Skin of body (tissue), 2 donors: ENCODE data around the gene MAP3K5. TPM values are rescaled to one million over a fixed set of nuclear protein-coding genes. Genes with fewer than 3 reads are reported as not detected.

Source experiments
- DNase-seq: peaks from one replicate; lab custom pipeline; 2025; lab: John Stamatoyannopoulos, UW
- total RNA-seq: library from RNA; depleted of rRNA; stranded (reverse); fragments of >200 nt; gene quantifications from one replicate; pipeline ENCODE4 v1.2.3, GENCODE V29; 2014

Gene MAP3K5
- total RNA-seq, 1 donor from 2014 or later: 17.0 TPM

DNA sequence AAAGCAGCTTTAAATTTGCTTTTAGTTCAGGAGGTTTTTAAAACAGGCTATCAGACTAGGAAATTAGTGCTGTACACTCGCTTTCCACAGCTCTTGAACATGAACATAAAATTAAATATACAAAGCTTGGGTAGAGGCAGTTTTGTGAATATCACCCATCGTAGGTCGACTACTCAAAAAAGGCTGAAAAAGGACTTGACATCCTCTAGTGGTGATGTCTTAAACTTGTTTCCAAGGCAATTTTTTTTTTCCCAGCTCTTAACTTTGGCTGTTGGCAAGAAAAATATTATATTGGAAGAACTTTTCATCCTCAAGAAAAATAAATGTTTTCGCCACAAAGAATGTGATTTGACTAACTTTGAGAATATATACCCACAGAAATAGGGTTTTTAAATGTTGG is 244.9 kb downstream of the MAP3K5 start:
- no peak for DNase-seq

DNA sequence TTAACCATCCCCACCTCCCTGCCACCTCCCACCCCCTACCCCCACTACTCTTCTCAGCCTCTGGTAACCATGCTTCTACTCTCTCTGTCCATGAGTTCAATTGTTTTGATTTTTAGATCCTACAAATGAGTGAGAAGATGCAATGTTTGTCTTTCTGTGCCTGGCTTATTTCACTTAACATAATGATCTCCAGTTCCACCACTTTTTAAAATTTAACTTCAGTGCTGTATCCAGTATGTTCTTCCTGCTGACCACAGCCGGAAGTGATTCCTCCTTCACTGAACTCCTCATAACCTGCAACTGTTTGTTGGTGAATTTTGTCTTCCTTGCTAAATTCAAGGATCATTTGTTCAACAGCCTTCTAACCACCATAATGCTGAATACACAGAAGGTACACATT is 245.9 kb downstream of the MAP3K5 start:
- no peak for DNase-seq

DNA sequence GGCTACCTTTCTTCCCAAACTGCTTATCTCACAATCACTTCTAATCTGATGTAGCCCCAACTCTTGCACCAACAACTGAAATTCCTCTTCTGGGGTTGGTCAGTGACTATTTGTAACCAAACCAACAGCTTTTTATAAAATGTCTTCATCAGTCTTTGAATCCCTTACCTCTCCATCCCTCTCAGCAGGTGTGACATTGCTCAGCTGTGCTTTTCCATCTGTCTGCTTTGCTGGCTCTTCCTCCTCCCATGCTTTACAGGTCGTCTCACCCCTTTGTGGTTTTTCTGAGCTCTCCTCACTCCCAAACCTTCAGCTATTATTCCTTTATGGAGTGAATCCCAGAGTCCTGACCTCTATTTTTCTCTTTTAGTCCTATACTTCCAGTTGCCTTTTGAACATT is 248.0 kb downstream of the MAP3K5 start:
- no peak for DNase-seq

DNA sequence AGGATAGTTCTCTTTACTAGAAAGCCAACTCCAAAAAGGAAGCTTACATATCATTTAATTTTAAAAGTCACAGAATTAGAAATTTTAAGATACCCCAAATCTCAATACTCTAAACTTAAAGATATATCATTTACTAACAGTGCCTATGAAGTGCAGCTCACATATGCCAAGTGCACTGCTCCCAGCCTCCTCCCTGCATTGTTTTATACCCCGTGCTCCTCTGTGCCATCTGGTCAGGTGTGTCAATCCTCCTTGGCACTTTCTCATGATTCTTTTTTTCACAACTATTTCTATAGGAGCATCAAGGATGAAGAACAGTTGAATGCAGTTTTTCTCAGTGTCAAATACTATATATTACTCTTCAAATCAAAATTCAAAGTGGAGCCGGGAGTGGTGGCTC is 250.9 kb downstream of the MAP3K5 start:
- no peak for DNase-seq

DNA sequence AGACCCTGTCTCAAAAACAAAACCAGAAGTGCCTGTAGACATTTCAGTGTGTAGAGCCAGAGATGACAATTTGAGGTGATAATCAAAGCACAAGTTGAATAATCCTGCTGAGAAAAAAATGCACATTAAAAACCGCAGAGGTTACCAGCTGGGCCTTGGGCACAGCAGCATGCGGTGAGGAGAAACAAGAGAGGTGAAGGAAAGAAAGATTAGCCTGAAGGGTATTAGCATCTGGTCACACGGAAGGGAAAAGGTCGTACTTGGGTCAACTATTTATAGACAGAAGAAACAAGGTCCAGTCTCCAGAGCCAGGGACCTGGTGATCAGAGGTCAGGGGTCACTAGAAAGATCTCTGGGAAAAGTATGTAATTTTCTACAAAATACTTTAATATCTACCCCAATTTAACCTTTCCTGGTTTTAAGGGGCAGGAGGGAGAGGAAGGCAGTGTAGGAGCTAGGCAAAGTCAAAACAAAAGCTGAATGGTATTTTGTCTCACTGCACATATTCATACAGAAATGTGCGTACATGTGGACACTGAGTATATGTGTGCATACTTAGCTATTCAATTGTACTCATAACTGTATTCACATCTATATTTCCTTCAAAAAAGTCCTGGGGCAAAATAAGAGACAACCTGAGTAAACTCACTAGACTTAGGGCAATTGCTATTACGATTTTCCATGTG is 252.2 kb downstream of the MAP3K5 start:
- DNase-seq: no peak

DNA sequence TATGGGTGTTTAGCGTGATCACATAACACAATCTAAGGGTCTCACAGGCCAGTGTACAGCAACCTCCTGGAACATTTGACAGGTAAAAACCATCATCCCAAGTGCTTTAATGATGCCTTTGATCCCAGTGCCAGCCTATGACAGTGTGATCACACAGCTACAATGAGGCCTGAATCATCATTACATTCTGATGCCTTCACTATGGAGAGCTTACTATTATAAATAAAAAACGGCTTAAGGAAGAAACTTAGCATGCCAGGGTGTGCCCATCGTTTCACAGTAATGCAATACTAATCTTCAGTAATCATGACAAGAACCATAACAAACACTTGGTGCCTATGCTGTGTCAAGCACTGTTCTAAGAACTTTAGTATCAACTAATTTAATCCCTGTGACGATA is 253.4 kb downstream of the MAP3K5 start:
- no peak for DNase-seq

DNA sequence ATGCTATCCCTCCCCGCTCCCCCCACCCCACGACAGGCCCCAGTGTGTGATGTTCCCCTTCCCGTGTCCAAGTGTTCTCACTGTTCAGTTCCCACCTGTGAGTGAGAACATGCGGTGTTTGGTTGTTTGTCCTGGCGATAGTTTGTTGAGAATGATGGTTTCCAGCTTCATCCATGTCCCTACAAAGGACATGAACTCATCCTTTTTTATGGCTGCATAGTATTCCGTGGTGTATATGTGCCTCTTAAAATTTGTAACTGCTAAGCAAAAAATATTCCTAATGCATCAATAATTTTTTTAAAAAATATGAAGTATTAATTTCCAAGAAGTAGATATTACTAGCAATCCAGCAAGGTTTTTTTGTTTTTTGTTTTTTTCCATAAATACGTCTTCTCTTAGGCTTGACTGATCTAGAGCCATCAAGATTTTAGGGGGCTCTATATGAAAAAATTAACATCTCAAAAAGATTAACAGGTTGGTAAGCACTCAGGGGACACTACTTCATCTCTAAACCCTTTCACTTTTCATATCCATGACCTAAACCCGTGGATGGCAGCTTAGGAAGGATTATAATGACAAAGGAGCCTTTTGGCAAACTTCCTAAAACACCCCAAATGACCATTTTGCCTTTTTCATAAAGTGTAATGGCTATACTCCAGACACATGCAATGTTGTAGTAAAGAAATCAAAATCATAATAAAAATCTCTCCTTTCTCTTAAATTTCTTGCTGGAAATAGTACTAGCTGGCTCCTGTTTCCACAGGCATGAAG is 256.2 kb downstream of the MAP3K5 start:
- no peak for DNase-seq

DNA sequence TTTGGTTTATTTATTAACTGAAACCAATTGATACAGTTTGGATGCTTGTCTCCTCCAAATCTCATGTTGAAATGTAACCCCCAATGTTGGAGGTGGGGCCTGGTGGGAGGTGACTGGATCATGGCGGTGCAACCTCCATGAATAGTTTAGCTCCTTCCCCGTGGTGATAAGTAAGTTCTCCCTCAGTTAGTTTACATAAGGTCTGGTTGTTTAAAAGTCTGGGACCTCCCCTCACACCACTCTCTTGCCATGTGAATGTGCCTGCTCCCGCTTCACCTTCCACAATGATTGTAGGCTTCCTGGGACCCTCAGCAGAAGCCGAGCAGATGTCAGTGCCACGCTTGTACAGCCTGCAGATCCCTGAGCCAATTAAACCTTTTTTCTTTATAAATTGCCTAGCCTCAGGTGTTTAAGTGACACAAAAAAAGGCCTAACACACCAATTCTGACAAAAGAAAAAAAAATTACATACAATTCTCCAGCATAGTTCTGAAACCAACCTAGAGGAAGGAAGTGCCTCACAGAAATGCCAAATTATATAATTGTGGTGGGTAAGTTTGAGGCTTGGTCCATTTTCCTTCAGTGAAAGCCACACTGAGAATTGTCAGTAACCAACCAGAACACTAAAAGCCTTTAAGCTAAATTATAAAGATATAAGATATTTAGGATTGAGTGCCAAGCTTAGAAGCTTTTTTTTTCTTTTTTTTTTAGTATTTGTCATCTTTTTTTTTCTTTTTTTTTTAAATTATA is 257.1 kb downstream of the MAP3K5 start:
- no peak for DNase-seq

DNA sequence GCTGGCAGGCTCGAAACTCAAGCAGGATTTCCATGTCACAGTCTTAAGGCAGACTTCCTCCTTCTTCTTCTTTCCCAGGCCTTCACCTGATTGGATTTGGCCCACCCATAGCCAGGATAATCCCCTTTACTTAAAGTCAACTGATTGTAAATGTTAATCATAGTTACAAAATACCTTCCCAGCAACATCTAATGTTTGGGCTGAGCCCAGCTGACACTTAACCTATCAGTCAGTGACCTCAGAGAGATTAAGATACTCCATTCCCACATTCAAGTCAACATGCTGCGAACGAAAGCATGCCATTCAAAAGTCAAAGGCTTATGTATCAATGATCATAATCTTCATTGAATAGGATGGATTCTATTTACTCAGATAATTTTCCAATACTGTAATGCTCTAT is 258.0 kb downstream of the MAP3K5 start:
- no peak for DNase-seq

DNA sequence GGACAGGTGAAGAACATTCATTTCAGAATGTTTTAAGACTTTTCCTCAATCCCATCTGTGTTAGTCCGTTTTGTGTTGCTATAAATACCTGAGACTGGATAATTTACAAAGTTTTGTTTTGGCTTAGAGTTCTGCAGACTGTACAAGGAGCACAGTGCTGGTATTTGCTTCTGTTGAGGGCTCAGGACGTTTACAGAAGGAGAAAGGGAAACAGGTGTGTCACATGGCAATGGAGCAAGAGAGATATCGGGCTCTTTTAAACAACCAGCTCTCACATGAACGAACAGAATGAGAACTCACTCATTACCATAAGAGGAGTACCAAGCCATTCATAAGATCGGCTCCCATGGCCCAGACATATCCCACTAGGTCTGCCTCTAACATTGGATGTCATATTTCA is 258.8 kb downstream of the MAP3K5 start:
- DNase-seq: no peak

DNA sequence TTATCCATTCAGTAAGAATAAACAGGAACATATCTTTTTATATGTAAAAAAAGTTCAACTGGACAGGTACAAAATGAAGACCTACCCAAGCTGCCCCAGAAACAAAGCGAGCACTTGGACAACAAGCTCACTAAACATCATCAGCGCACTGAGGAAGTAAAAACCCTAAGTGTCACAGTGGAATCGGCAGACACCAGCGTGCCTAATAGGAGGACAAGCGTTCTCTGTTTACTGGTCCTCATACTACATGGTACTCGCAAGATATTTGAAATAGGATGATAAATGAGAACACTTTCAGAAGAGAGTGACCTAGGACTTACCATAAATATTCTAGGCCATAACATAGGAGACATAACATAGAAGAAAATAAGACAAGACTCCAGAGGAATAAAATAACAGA is 260.2 kb downstream of the MAP3K5 start:
- no peak for DNase-seq

DNA sequence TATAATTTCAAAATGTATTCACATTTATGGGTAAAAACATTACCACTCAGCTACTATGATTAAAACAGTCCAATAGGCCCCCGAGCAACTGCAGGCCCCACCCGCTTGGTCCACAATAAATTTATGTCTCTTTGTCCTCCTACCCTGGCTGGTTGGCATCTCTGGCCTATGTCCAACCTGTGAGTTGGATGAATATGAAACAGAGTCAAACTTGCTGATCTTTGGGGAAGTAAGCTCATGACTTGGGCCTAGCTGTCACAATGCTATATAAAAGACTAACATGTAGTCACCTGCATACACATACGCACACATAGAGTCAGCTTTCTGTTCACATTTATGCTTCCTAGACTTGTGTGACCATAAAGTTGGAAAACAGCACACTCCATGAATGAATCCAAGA is 262.6 kb downstream of the MAP3K5 start:
- DNase-seq: no peak

DNA sequence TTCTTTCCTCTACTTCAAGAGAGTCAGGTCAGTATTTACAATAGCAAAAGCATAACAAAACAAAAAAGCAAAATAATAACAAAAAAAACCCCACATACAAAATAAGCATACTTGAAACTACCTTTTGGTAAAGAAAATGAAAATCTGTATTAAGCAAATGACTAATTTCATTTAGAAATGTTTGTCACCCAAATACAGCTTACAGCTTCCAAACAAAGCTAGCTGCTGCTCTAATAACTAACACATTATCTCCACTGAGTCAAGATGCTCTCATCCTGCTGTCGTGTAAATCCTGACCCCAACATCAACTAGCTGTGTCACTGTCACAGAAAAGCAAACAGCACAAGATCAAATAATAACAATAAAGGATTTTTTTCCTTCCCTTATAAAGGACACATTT is 263.8 kb downstream of the MAP3K5 start:
- DNase-seq: no peak

DNA sequence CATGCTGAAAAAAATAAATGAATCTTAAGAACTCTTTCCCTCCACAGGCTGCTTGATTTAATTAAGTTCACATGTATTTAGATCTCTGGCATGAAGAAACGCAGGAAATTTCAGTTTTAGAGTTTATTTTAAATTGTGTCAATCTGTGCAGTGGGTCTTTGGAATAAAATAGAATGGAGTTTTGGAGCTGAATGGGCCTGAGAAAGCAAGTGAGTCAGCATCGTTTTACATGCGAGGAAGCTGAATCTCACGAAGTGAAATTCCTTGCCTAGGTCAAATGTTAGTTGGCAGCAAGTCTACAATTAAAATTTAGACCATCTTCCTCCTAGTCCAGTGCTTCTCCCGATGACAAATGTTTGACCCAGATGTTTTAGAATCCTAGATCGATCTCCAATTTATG is 264.4 kb downstream of the MAP3K5 start:
- no peak for DNase-seq

DNA sequence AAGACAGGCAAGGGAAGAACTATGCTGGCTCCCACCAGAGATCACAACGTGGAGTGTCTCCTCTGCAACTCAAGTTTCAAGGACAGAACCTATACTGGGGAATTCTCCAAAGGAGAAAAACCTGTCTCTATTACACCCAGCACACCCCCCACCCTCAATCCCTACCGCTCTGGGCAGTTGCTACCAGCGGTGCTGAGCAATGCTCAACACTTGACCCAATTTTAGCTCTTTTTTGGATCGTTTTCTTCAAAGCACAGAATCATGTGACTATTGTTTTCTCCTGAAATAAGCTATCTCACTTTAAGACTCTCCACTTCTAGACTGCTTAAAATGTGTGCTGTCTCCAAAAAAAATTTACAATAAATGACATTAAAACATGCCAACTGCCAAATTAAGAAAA is 265.3 kb downstream of the MAP3K5 start:
- DNase-seq: no peak

DNA sequence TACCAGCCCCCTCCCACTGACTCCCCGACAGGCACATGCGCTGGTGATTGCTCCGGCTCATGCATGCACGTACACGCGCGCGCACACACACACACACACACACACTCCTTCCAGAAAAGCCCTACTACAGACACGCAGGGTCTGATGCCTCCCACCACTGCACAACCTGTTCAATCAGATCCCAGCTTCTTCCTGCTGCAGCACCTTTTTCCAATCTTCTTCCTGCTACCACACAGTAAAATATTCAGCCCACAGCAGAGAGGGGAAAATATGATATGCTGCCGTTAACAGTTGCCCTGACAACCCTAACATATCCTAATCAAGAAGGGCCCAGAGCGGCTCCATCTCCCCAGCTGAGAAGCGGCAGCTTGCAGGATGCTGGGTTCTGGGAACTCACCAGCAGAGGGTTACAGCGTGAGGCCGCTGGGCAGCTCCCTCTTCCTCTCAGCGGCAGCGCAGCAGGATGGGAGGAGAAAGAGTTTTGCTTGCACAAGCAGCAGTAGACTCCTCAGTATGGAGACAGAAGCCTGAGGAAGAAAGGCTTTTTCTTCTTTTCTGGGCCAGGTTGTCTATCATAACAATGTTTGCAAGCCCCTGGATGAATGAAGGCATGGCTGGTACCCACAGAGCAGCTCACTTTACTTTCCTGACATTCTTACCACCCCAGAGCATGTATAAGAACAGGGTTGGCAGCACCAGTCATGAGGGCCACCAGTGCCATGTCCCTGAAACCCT is 265.9 kb downstream of the MAP3K5 start:
- DNase-seq: peak; percentile 48

DNA sequence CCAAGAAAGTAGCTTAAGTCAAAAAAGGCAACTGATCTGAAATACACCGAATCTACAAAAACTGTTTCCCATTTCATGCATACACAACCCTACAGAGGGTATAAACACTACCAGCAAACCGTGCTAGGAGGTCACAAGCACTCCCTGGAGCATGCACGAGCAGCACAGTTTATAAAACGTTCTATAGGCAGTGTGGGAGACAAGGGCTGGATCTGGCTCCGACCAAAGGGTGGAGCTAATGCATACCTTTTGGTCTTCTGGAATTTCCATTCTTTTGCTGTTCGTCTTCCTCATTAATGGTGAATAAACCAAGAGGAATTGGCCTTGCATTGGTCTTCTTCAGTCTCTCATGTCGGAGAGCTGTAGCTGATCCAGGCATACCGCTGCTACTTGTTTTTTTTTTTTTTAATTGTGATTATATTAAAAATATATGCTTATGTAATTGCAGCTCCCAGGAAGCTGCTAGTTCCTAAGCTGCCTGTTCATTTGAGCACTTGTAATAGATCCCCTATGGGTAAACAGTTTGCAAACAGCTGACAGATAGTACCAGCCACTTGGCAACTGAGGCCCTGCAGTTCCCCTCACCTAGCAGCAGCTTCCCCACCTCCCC is 266.6 kb downstream of the MAP3K5 start:
- no peak for DNase-seq

DNA sequence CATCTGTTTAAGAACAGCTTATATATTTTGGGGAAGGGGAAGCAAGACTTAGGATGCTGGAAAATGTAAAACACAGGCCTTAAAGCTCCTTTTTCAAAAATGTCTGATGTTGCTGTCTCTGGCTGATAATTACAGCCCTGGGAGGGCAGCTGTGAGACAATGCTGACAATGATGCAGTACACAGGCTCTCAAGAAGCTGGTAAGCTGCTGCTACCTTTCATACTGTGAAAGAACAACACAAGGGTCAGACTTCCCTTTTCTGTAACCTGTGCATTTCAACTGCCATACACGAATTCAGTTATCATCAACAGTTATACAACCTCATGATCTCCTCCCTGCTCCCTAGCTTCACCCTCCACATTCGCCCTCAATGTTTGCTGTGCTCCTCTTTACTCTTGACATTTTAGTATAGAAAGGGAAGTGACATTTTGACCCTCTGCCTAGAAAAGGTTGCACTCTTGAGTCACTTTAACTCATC is 267.3 kb downstream of the MAP3K5 start:
- no peak for DNase-seq

DNA sequence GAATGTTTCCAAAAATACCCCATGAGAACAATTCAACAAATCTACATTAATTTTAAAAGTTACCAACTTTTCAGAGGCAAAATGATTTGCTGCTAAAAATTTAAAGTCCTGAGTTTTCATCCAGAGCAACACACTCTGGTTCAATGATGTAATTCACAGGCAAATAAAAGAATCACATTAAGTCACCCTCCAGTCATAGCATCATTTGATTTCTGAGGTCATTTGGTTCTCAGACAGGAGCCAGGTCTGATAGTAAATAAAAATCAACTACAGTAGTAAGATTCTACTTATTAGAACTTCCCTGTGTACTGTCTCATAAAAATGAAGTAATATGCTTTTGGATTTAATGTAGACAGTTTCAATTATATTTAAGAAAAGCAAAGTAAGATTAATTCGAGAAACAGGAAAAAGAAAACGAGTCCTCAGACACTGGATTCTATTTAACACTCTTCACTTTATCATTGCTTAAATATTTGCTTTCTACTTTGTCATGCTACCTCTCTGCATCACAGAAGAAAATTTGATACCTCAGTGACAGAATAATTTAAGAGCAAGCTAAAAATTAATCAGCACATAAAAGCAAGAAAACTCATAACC is 267.8 kb downstream of the MAP3K5 start:
- no peak for DNase-seq

DNA sequence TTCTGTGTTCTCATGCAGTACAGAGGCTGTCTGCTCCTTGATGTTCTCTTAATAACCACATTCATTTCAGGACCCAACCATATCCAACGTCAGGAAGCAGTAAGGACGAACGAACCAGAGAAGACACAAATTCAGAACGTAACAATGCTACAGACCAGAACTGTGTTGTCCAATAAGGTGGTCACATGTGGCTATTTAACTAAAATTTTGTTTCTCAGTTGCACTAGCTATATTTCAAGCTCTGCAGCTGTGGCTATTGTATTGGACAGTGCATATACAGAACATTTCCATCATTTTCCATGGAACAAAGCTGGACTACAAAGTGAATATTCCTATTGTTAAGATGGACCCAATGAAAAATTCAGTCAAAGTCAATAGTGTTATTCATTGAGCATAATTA is 269.1 kb downstream of the MAP3K5 start:
- no peak for DNase-seq

DNA sequence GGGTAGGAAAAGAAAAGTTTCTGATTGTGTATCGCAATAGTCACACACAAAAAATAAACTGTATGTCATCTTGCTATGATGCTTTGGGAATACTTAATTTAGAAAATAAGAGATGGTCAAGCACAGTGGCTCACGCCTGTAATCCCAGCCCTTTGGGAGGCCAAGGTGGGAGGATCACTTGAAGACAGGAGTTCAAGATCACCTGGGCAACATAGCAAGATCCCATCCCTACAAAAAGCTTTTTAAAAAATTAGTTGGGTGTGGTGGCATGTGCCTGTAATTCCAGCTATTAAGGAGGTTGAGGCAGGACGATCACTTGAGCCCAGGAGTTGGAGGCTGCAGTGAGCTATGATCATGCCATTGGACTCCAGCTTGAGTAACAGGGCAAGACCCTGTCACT is 269.6 kb downstream of the MAP3K5 start:
- DNase-seq: no peak
